ENCODE results near the gene AP2S1.

DNA sequence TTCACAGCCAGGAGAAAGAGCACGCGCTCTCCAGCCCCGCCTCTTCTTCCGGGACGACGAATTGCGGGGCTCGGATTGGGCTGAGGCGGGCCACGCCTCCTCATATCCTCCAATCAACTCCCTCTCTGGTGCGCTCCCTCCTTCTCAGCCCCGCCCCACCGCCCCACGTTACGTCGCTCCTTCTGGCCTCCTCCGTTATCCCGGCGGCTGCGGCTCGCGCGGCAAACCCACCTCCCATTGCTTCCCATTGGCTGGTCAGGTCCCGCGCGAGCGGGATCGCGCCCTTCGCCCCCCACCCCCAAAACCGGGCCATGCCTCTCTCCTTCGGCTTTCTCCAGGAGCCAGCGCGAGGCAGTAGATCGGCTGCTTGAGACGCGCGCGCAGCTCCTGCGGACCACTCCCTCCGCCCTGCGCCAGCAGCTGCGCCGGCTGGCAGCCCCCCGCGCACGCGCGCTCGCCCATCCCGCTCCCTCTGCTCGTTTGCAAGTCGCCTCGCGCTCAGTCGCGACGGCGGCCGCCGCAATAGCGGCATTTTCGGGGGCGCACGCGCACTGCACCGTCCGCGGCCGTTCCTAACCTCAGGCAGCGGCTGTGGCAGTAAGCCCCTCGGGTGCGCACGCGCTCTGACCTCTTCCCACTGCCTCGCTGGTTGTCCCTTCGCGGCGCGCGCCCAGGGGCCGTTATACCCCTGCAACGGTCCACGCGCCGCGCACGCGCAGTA lies 9.6 kb upstream of the AP2S1 start:
- TF ChIP-seq POLR2A (IDR thresholded peaks at IDR 0.05; ENCODE audit: low read depth, low read length) (peak; percentile 38), EZH2 (IDR thresholded peaks at IDR 0.05; ENCODE audit: borderline replicate concordance, low read depth, low read length, severe bottlenecking) (no peak), MAX (IDR thresholded peaks at IDR 0.05; ENCODE audit: insufficient read depth, insufficient read length) (peak; percentile 93)
- TF ChIP-seq, protein P1, sequence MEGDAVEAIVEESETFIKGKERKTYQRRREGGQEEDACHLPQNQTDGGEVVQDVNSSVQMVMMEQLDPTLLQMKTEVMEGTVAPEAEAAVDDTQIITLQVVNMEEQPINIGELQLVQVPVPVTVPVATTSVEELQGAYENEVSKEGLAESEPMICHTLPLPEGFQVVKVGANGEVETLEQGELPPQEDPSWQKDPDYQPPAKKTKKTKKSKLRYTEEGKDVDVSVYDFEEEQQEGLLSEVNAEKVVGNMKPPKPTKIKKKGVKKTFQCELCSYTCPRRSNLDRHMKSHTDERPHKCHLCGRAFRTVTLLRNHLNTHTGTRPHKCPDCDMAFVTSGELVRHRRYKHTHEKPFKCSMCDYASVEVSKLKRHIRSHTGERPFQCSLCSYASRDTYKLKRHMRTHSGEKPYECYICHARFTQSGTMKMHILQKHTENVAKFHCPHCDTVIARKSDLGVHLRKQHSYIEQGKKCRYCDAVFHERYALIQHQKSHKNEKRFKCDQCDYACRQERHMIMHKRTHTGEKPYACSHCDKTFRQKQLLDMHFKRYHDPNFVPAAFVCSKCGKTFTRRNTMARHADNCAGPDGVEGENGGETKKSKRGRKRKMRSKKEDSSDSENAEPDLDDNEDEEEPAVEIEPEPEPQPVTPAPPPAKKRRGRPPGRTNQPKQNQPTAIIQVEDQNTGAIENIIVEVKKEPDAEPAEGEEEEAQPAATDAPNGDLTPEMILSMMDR (IDR thresholded peaks at IDR 0.05; ENCODE audit: extremely low read depth in 1 of 2, insufficient read depth in 1 of 2, low read depth in 1 of 2, low read length in 2 of 2): no peak

All from endothelial cell of umbilical vein (primary cell).